ENCODE data around the gene DDHD1.
"Not testable (repeated sequence)": the region's sequence is repeated elsewhere in the genome, so short reads cannot be mapped to it uniquely, and the experiment has no call there.

DDHD1 gene

GRCh38 chr14:53090853-53091252 lies 62.3 kb downstream of the DDHD1 start:
- Histone ChIP-seq H3K27me3 (ENCODE audit: insufficient read depth, poor library complexity, severe bottlenecking) (no peaks in the 10 kb centered on the region), H3K4me3 (replicated peaks; ENCODE audit: insufficient read depth, low read length) (no peak overlapping the region), H3K27ac (replicated peaks) (no peak overlapping the region)
- DNase-seq (ENCODE audit: low read depth in 1 of 2, low spot score in 1 of 2): no peak
- no peak for TF ChIP-seq CTCF (IDR thresholded peaks at IDR 0.05; ENCODE audit: insufficient read depth, low read length)
- TF ChIP-seq POLR2AphosphoS5 (IDR thresholded peaks at IDR 0.05; ENCODE audit: low read depth): no peak
- TF ChIP-seq GABPA (IDR thresholded peaks at IDR 0.05; ENCODE audit: low read depth): no peak
- TF ChIP-seq SPI1 (IDR thresholded peaks at IDR 0.05; ENCODE audit: borderline replicate concordance, low read depth): no peak
- no peak for TF ChIP-seq REST (IDR thresholded peaks at IDR 0.05; ENCODE audit: insufficient replicate concordance, low read depth)

- H3K27ac ChIP-seq (replicated peaks); H3K27me3 ChIP-seq (ENCODE audit: insufficient read depth, poor library complexity, severe bottlenecking); H3K4me3 ChIP-seq (replicated peaks; ENCODE audit: insufficient read depth, low read length); DNase-seq (ENCODE audit: low read depth in 1 of 2, low spot score in 1 of 2): not testable (repeated sequence)
Measured at GRCh38 chr14:53084954-53085353, 68.2 kb downstream of the DDHD1 start.

GRCh38 chr14:53064475-53064874 lies 88.6 kb downstream of the DDHD1 start:
- no peaks in the 10 kb centered on the region for H3K27me3 ChIP-seq (ENCODE audit: insufficient read depth, poor library complexity, severe bottlenecking)
- no peak for TF ChIP-seq POLR2AphosphoS5 (IDR thresholded peaks at IDR 0.05; ENCODE audit: low read depth)
- TF ChIP-seq REST (IDR thresholded peaks at IDR 0.05; ENCODE audit: insufficient replicate concordance, low read depth): no peak
- TF ChIP-seq SPI1 (IDR thresholded peaks at IDR 0.05; ENCODE audit: borderline replicate concordance, low read depth): no peak
- no peak for TF ChIP-seq CTCF (IDR thresholded peaks at IDR 0.05; ENCODE audit: insufficient read depth, low read length)
- no peak for TF ChIP-seq GABPA (IDR thresholded peaks at IDR 0.05; ENCODE audit: low read depth)
- DNase-seq (ENCODE audit: low read depth in 1 of 2, low spot score in 1 of 2): no peak
- H3K4me3 ChIP-seq (replicated peaks; ENCODE audit: insufficient read depth, low read length): no peak overlapping the region
- H3K27ac ChIP-seq (replicated peaks): no peak overlapping the region

- no peak for DNase-seq (ENCODE audit: low read depth in 1 of 2, low spot score in 1 of 2)
- Histone ChIP-seq H3K27me3 (ENCODE audit: insufficient read depth, poor library complexity, severe bottlenecking) (no peaks in the 10 kb centered on the region), H3K27ac (replicated peaks) (no peak overlapping the region), H3K4me3 (replicated peaks; ENCODE audit: insufficient read depth, low read length) (no peak overlapping the region)
- TF ChIP-seq GABPA (IDR thresholded peaks at IDR 0.05; ENCODE audit: low read depth) (no peak), SPI1 (IDR thresholded peaks at IDR 0.05; ENCODE audit: borderline replicate concordance, low read depth) (no peak), CTCF (IDR thresholded peaks at IDR 0.05; ENCODE audit: insufficient read depth, low read length) (no peak), REST (IDR thresholded peaks at IDR 0.05; ENCODE audit: insufficient replicate concordance, low read depth) (no peak), POLR2AphosphoS5 (IDR thresholded peaks at IDR 0.05; ENCODE audit: low read depth) (no peak)
Measured at GRCh38 chr14:53062856-53063255, 90.3 kb downstream of the DDHD1 start.

Data from HL-60 (cell line).